OCI-LY3 (cell line): ENCODE measurements around the gene RERE.

Experiments
- H2AFZ ChIP-seq: fragments of 200-600, 300-600 bp; shearing (Covaris generic); 2 replicates; pipeline ENCODE4 v1.6.0; 2014; ENCODE audit warnings: antibody characterized with exemption, low read depth, low read length
- H3K27ac ChIP-seq: fragments of 200-600, 300-600 bp; sonication (generic); 2 replicates; pipeline ENCODE4 v1.5.1; 2014; ENCODE audit warnings: mild to moderate bottlenecking, low read length, moderate library complexity, mixed read lengths
- H3K27me3 ChIP-seq: fragments of 200-600, 300-600 bp; sonication (generic); 2 replicates; pipeline ENCODE4 v1.6.1; 2014; ENCODE audit warnings: low read depth, low read length, mixed read lengths
- H3K36me3 ChIP-seq: fragments of 200-600, 300-600 bp; sonication (generic); replicated peaks from 2 replicates; pipeline ENCODE3; 2014; ENCODE audit warnings: low read depth, low read length, mixed read lengths
- H3K4me1 ChIP-seq: fragments of 300-600, 200-600 bp; sonication (generic); 2 replicates; pipeline ENCODE4 v1.6.1; 2014; ENCODE audit warnings: low read length, mixed read lengths
- H3K4me2 ChIP-seq: fragments of 200-600, 300-600 bp; sonication (generic); 2 replicates; pipeline ENCODE4 v1.6.1; 2014; ENCODE audit warnings: low read length, mixed read lengths
- H3K4me3 ChIP-seq: fragments of 300-600, 200-600 bp; sonication (generic); 2 replicates; pipeline ENCODE4 v1.5.1; 2014; ENCODE audit warnings: antibody characterized with exemption, mild to moderate bottlenecking, low read length, moderate library complexity
- H3K79me2 ChIP-seq: fragments of 300-600, 200-600 bp; shearing (Covaris generic); 2 replicates; pipeline ENCODE4 v1.6.1; 2014; ENCODE audit warnings: mild to moderate bottlenecking, low read length, mixed read lengths
- H3K9ac ChIP-seq: fragments of 300-600, 200-600 bp; shearing (Covaris generic); 2 replicates; pipeline ENCODE4 v1.6.0; 2014; ENCODE audit warnings: mild to moderate bottlenecking, low read length, moderate library complexity
- H3K9me3 ChIP-seq: fragments of 200-600, 300-600 bp; shearing (Covaris generic); 2 replicates; pipeline ENCODE4 v1.6.1; 2014; ENCODE audit warnings: low read length, mixed read lengths; ENCODE audit not compliant: insufficient read depth
- H4K20me1 ChIP-seq: fragments of 200-600, 300-600 bp; sonication (generic); 2 replicates; pipeline ENCODE4 v1.6.1; 2016; ENCODE audit warnings: low read length, mixed read lengths; ENCODE audit not compliant: insufficient read depth
- CTCF ChIP-seq: fragments of 200-600, 300-600 bp; sonication (generic); IDR thresholded peaks from 2 replicates; pipeline ENCODE4 v1.5.1; 2014; ENCODE audit warnings: antibody characterized with exemption, low read length, low read depth
- EZH2phosphoT487 ChIP-seq: fragments of 200-600 bp; shearing (Covaris generic); IDR thresholded peaks from 2 replicates; pipeline ENCODE4 v1.6.1; 2018; ENCODE audit warnings: antibody characterized with exemption, mixed run types, low read depth

RERE gene

DNA sequence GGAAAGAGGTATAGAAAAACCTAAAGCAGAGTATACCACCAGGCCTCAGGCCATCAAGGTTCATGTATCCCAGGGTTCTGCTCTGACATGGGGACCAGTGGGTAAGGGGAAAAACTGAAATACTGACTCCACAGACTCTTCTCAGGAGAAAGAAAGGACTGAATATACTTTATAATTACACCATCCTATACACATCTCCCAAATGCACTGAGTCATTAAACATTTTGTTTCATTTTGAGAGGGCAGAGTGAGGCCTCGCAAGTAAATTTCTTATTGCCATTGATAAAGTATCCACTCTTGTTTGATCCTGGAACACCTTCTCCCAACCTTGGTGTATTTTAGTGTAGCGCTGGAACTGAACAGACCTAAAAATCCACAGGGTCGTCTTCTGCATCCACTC is 251.6 kb downstream of the RERE start:
- no peaks in the 10 kb centered on the region for H3K36me3 ChIP-seq
- no peak for TF ChIP-seq EZH2phosphoT487
- TF ChIP-seq CTCF, result no peak
- H2AFZ ChIP-seq, result no peak overlapping the region

DNA sequence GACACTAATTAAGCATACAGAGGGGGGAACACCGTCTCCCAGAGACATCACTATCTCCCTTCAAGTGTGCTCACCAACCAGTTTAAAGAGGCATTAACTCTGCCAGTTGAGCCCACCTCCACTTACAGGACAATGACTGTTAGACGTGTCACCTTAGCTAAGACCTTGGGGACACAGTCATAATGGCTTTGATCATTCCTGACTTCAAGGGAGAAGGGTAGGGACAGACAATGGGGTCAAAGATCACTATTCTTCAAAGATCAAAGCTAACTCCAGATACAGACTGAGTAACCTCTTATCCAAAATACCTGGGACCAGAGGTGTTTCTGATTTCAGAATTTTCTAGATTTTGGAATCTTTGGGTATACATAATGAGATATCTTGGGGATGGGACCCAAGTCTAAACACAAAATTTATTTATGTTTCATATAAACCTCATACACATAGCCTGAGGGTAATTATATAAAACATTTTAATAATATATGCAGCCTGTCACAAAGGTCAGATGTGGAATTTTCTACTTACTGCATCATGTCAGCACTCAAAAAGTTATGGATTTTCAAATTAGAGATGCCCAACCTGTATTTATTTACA is 253.4 kb downstream of the RERE start:
- no peaks in the 10 kb centered on the region for H3K9me3 ChIP-seq
- H4K20me1 ChIP-seq, result peaks cover 12% of the 10 kb centered on the region; the same call in 1 of the 2 replicates
- TF ChIP-seq CTCF, result no peak
- TF ChIP-seq EZH2phosphoT487, result no peak
- H3K9ac ChIP-seq, result no peak overlapping the region
- H3K27ac ChIP-seq, result no peak overlapping the region
- no peak overlapping the region for H3K4me3 ChIP-seq
- no peaks in the 10 kb centered on the region for H3K36me3 ChIP-seq
- H2AFZ ChIP-seq, result no peak overlapping the region
- H3K4me2 ChIP-seq, result no peak overlapping the region
- H3K79me2 ChIP-seq, result no peaks in the 10 kb centered on the region
- H3K4me1 ChIP-seq, result peaks cover 13% of the 10 kb centered on the region
- H3K27me3 ChIP-seq, result no peaks in the 10 kb centered on the region

More for the DNA sequence above, 251.6 kb downstream of the RERE start:
- no peak overlapping the region for H3K4me2 ChIP-seq
- H3K9me3 ChIP-seq, result no peaks in the 10 kb centered on the region
- H3K9ac ChIP-seq, result no peak overlapping the region
- H3K4me3 ChIP-seq, result no peak overlapping the region
- peaks cover 8% of the 10 kb centered on the region; the same call in 1 of the 2 replicates for H4K20me1 ChIP-seq
- H3K4me1 ChIP-seq, result peaks cover 13% of the 10 kb centered on the region
- no peaks in the 10 kb centered on the region for H3K27me3 ChIP-seq
- H3K79me2 ChIP-seq, result no peaks in the 10 kb centered on the region
- H3K27ac ChIP-seq, result no peak overlapping the region

- H2AFZ ChIP-seq, result no peak overlapping the region
- H3K36me3 ChIP-seq, result no peaks in the 10 kb centered on the region
- H4K20me1 ChIP-seq, result peaks cover 12% of the 10 kb centered on the region; the same call in 1 of the 2 replicates
- peaks cover 13% of the 10 kb centered on the region for H3K4me1 ChIP-seq
- no peak overlapping the region for H3K4me2 ChIP-seq
- no peak overlapping the region for H3K9ac ChIP-seq
- H3K27me3 ChIP-seq, result no peaks in the 10 kb centered on the region
- no peak for TF ChIP-seq CTCF
- TF ChIP-seq EZH2phosphoT487, result no peak
- H3K27ac ChIP-seq, result no peak overlapping the region
- no peaks in the 10 kb centered on the region for H3K9me3 ChIP-seq
- H3K79me2 ChIP-seq, result no peaks in the 10 kb centered on the region
- no peak overlapping the region for H3K4me3 ChIP-seq
Measured at GRCh38 chr1:8562881-8563865, 254.3 kb downstream of the RERE start.

- Histone ChIP-seq H3K9me3 (no peaks in the 10 kb centered on the region), H3K27me3 (no peaks in the 10 kb centered on the region), H4K20me1 (peaks cover 12% of the 10 kb centered on the region; the same call in 1 of the 2 replicates), H3K9ac (no peak overlapping the region), H3K4me2 (no peak overlapping the region), H3K79me2 (no peaks in the 10 kb centered on the region), H3K4me3 (no peak overlapping the region), H3K36me3 (no peaks in the 10 kb centered on the region), H2AFZ (no peak overlapping the region), H3K27ac (no peak overlapping the region), H3K4me1 (peaks cover 13% of the 10 kb centered on the region)
- TF ChIP-seq EZH2phosphoT487 (no peak), CTCF (no peak)
Measured at GRCh38 chr1:8562222-8562621, 255.2 kb downstream of the RERE start.
